Panc1 (cell line): ENCODE data around the gene CACNA2D4. TPM values are rescaled to one million over a fixed set of nuclear protein-coding genes. Genes with fewer than 3 reads are reported as not detected.

Source experiments
- ATAC-seq: fragments of 200-7000 bp; cut with Tn5 transposase; 2 replicates; pipeline ENCODE4 v1.9.1; 2020; ENCODE audit warnings: mild to moderate bottlenecking, moderate library complexity
- BruUV-seq: library from RNA; stranded (reverse); fragments of 400-500 nt; replicated peaks from 2 replicates; lab custom pipeline; 2021; lab: Mats Ljungman, UMichigan
- CTCF ChIA-PET: fragments of 300-600 bp; sonication (Branson Sonifier 250); formaldehyde crosslinking; loops from one replicate; lab custom pipeline; 2022; ENCODE audit warnings: antibody characterized with exemption; lab: Charles Lee
- POLR2A ChIA-PET: fragments of 300-600 bp; sonication (Branson Sonifier 250); formaldehyde crosslinking; loops from one replicate; lab custom pipeline; 2022; ENCODE audit warnings: antibody characterized with exemption; lab: Charles Lee
- DNase-seq: peaks from one replicate; pipeline ENCODE4 v3.0.0-alpha.2; 2010; ENCODE audit warnings: low read depth, low spot score
- H3K27ac ChIP-seq: 2 replicates; pipeline ENCODE4 v1.5.1; 2011; ENCODE audit warnings: mild to moderate bottlenecking, low read length, inconsistent platforms
- H3K27me3 ChIP-seq: fragments of 200-500 bp; sonication (Bioruptor generic); 2 replicates; pipeline ENCODE4 v1.6.0; 2014; ENCODE audit warnings: low read length, inconsistent platforms; ENCODE audit not compliant: control insufficient read depth, insufficient read depth
- H3K36me3 ChIP-seq: fragments of 200-500 bp; sonication (Bioruptor generic); 2 replicates; pipeline ENCODE4 v1.5.1; 2014; ENCODE audit warnings: inconsistent platforms, mild to moderate bottlenecking, low read length, moderate library complexity; ENCODE audit not compliant: control insufficient read depth, insufficient read depth
- H3K4me1 ChIP-seq: 2 replicates; pipeline ENCODE4 v1.5.1; 2011; ENCODE audit warnings: inconsistent platforms, mild to moderate bottlenecking, low read length, moderate library complexity; ENCODE audit not compliant: control insufficient read depth, insufficient read depth
- H3K4me3 ChIP-seq, 2 experiments: 2 replicates each; pipeline ENCODE4 v1.5.1; 2011 to 2012; ENCODE audit warnings: low read depth in 2 of 2, low read length in 2 of 2, mild to moderate bottlenecking in 2 of 2, inconsistent platforms in 1 of 2, moderate library complexity in 1 of 2
- H3K9me3 ChIP-seq: fragments of 200-500 bp; sonication (Bioruptor generic); 2 replicates; pipeline ENCODE4 v1.5.1; 2014; ENCODE audit warnings: low read depth, mild to moderate bottlenecking, inconsistent platforms, low read length, moderate library complexity; ENCODE audit not compliant: control insufficient read depth, insufficient read depth
- POLR2AphosphoS5 ChIP-seq: IDR thresholded peaks from 2 replicates; pipeline ENCODE4 v1.6.1; 2012; ENCODE audit warnings: mild to moderate bottlenecking, low read depth, low read length, moderate library complexity
- SIN3A ChIP-seq: IDR thresholded peaks from 2 replicates; pipeline ENCODE4 v1.6.1; 2012; ENCODE audit warnings: low read depth, mild to moderate bottlenecking, low read length, moderate library complexity, borderline replicate concordance; ENCODE audit not compliant: insufficient read depth
- TCF7L2 ChIP-seq: IDR thresholded peaks from 2 replicates; pipeline ENCODE4 v1.6.1; 2011; ENCODE audit warnings: mild to moderate bottlenecking, low read depth, low read length, inconsistent platforms
- in situ Hi-C: cut with HindIII; loops from 2 replicates; pipeline ENCODE4 v1.10.0; 2016; ENCODE audit warnings: low sequenced_read_pairs, low pct_unique_long_range_greater_than_20kb
- intact Hi-C: fragments of 100-400 bp; cut with micrococcal nuclease; formaldehyde crosslinking; loops from one replicate; pipeline ENCODE4 v1.10.0; 2022; ENCODE audit not compliant: unreplicated experiment
- total RNA-seq: library from RNA; stranded (reverse); gene quantifications from one replicate; pipeline ENCODE4 v1.2.1, GENCODE V29; 2021; ENCODE audit not compliant: unreplicated experiment
- TF ChIP-seq, protein P1 (sequence below), 2 experiments: IDR thresholded peaks; 2 replicates each; pipeline ENCODE4 v1.6.1; 2011 to 2012; ENCODE audit warnings: low read depth in 2 of 2, control low read depth in 1 of 2, low read length in 1 of 2, mild to moderate bottlenecking in 1 of 2, moderate library complexity in 1 of 2; ENCODE audit not compliant: insufficient read depth in 1 of 2
- TF ChIP-seq, protein P2 (sequence below): fragments of 450-650 bp; IDR thresholded peaks from 2 replicates; pipeline ENCODE4 v1.5.1; 2017; ENCODE audit warnings: mild to moderate bottlenecking

The CACNA2D4 gene
- total RNA-seq, 1 experiment from 2014 or later, result 0.15 TPM

DNA sequence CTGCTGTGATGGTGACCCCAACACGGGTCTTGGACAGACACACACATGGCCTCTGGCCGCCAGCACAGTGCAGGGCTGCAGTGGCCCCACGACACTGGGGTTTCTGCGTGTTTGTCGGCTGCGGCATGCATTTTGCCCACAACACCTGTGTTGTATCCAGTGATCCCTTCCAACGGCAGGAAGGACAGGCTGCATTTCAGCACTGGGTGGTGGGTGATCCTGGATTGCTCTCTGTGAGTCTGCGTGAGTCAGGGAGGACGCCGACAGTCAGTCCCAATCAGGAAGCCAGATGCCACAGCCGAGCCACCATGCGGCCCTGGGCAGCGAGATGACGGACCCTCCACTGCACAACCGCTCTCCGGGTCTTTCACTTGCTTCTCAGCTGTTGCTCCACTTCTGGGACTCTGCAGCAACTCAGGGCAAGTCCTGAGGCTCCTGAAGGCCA lies 77.4 kb downstream of the CACNA2D4 start:
- CTCF ChIA-PET, result no interaction called here
- H3K4me3 ChIP-seq, result no peak overlapping the region
- TF ChIP-seq TCF7L2, result no peak
- H3K27me3 ChIP-seq, result no peaks in the 10 kb centered on the region
- ATAC-seq (no peak), DNase-seq (no peak)
- BruUV-seq, result no TSS peak
- H3K27ac ChIP-seq, result no peak overlapping the region
- in situ Hi-C loops (no loop called here), intact Hi-C loops (no loop called here)
- no peaks in the 10 kb centered on the region for H3K36me3 ChIP-seq
- H3K9me3 ChIP-seq, result no peaks in the 10 kb centered on the region
- peaks cover 4% of the 10 kb centered on the region; the same call in 1 of the 2 replicates for H3K4me1 ChIP-seq
- POLR2A ChIA-PET, result no interaction called here

DNA sequence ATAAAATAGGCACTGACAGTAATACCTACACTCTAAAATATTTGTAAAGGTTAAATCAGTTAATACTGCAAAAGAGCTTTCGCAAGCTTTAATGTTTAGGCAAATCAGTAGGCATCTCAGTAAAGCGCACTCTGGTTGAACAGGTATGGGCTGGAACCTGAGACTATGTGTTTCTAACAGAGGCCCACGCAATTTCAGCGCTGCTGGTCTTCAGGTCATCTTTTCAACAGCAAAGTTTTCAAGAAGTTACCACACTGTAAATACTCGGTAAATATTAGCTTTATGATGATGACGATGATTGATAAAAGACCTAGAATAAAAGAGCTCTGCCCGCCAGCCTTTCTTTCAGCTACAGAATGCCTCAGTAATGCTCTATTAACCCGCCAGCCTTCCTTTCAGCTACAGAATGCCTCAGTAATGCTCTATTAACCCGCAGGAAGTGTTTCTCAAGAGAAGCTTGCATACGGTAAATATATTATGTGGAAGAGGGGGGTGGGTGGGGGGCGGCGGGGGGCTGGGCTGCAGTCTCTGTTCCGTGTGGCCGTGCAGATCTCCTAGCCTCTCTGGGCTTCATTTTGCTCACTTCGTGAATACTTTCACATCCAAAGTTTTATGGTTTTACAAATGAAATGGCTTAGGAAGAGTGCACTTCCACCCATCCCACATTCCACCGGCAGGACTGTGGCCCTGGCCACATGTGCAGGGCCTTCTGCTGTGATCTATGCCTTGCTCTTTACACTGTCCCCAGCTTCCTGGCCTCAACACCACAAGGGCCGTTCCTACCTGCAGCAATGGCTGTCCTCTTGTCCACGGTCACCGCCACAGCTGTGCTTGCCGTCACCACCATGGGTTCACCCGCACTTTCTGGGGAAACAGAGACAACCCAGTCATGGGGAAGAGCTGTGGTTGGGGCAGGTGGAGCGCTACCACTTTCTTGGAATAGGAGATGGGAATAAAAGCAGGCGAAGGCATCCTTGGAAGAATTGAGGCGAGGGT lies 78.2 kb downstream of the CACNA2D4 start:
- no peaks in the 10 kb centered on the region for H3K27me3 ChIP-seq

More for the DNA sequence above, 78.2 kb downstream of the CACNA2D4 start:
- in situ Hi-C loops (no loop called here), intact Hi-C loops (no loop called here)
- ATAC-seq (no peak), DNase-seq (no peak)
- Histone ChIP-seq H3K9me3 (no peaks in the 10 kb centered on the region), H3K27ac (no peak overlapping the region), H3K4me1 (peaks cover 4% of the 10 kb centered on the region; the same call in 1 of the 2 replicates), H3K36me3 (no peaks in the 10 kb centered on the region), H3K4me3 (no peak overlapping the region)
- ChIA-PET POLR2A (no interaction called here), CTCF (no interaction called here)
- no TSS peak for BruUV-seq
- TF ChIP-seq SIN3A (no peak), TCF7L2 (no peak), POLR2AphosphoS5 (no peak)
- TF ChIP-seq, protein P1, sequence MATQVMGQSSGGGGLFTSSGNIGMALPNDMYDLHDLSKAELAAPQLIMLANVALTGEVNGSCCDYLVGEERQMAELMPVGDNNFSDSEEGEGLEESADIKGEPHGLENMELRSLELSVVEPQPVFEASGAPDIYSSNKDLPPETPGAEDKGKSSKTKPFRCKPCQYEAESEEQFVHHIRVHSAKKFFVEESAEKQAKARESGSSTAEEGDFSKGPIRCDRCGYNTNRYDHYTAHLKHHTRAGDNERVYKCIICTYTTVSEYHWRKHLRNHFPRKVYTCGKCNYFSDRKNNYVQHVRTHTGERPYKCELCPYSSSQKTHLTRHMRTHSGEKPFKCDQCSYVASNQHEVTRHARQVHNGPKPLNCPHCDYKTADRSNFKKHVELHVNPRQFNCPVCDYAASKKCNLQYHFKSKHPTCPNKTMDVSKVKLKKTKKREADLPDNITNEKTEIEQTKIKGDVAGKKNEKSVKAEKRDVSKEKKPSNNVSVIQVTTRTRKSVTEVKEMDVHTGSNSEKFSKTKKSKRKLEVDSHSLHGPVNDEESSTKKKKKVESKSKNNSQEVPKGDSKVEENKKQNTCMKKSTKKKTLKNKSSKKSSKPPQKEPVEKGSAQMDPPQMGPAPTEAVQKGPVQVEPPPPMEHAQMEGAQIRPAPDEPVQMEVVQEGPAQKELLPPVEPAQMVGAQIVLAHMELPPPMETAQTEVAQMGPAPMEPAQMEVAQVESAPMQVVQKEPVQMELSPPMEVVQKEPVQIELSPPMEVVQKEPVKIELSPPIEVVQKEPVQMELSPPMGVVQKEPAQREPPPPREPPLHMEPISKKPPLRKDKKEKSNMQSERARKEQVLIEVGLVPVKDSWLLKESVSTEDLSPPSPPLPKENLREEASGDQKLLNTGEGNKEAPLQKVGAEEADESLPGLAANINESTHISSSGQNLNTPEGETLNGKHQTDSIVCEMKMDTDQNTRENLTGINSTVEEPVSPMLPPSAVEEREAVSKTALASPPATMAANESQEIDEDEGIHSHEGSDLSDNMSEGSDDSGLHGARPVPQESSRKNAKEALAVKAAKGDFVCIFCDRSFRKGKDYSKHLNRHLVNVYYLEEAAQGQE (IDR thresholded peaks at IDR 0.05; ENCODE audit: insufficient read depth in 1 of 2, low read depth in 2 of 2, low read length in 1 of 2), result no peak
- TF ChIP-seq, protein P2, sequence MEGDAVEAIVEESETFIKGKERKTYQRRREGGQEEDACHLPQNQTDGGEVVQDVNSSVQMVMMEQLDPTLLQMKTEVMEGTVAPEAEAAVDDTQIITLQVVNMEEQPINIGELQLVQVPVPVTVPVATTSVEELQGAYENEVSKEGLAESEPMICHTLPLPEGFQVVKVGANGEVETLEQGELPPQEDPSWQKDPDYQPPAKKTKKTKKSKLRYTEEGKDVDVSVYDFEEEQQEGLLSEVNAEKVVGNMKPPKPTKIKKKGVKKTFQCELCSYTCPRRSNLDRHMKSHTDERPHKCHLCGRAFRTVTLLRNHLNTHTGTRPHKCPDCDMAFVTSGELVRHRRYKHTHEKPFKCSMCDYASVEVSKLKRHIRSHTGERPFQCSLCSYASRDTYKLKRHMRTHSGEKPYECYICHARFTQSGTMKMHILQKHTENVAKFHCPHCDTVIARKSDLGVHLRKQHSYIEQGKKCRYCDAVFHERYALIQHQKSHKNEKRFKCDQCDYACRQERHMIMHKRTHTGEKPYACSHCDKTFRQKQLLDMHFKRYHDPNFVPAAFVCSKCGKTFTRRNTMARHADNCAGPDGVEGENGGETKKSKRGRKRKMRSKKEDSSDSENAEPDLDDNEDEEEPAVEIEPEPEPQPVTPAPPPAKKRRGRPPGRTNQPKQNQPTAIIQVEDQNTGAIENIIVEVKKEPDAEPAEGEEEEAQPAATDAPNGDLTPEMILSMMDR, result no peak
